SJCRH30 (cell line): ENCODE results near the gene NRXN2. TPM values are rescaled to one million over a fixed set of nuclear protein-coding genes. Genes with fewer than 3 reads are reported as not detected.

Experiments used
- DNase-seq, 2 experiments: peaks; one replicate each; pipeline ENCODE4 v3.0.0-alpha.2; 2015 to 2020
- H3K27ac ChIP-seq: fragments of 250-450 bp; sonication (Bioruptor Pico); 2 replicates; pipeline ENCODE4 v1.5.1; 2020; ENCODE audit warnings: mild to moderate bottlenecking, moderate library complexity
- H3K27me3 ChIP-seq: fragments of 250-450 bp; sonication (Bioruptor Pico); 2 replicates; pipeline ENCODE4 v1.5.1; 2020; ENCODE audit warnings: mild to moderate bottlenecking, moderate library complexity
- H3K36me3 ChIP-seq: fragments of 250-450 bp; sonication (Bioruptor Pico); 2 replicates; pipeline ENCODE4 v1.5.1; 2020; ENCODE audit warnings: mild to moderate bottlenecking, moderate library complexity
- H3K4me1 ChIP-seq: fragments of 250-450 bp; sonication (Bioruptor Pico); 2 replicates; pipeline ENCODE4 v1.5.1; 2020; ENCODE audit warnings: mild to moderate bottlenecking, moderate library complexity
- H3K4me3 ChIP-seq: fragments of 250-450 bp; sonication (Bioruptor Pico); 2 replicates; pipeline ENCODE4 v1.5.1; 2020; ENCODE audit warnings: mild to moderate bottlenecking, moderate library complexity
- H3K9me3 ChIP-seq: fragments of 250-450 bp; sonication (Bioruptor Pico); replicated peaks from 2 replicates; pipeline ENCODE4 v1.5.1; 2020; ENCODE audit warnings: mild to moderate bottlenecking, moderate library complexity
- total RNA-seq: library from RNA; depleted of rRNA; stranded (reverse); fragments of >200 nt; shearing (Covaris generic); gene quantifications from 2 replicates; pipeline ENCODE4 v1.2.3, GENCODE V29; 2014

Gene NRXN2
- total RNA-seq, 1 experiment from 2014 or later = 0.08 TPM

DNA sequence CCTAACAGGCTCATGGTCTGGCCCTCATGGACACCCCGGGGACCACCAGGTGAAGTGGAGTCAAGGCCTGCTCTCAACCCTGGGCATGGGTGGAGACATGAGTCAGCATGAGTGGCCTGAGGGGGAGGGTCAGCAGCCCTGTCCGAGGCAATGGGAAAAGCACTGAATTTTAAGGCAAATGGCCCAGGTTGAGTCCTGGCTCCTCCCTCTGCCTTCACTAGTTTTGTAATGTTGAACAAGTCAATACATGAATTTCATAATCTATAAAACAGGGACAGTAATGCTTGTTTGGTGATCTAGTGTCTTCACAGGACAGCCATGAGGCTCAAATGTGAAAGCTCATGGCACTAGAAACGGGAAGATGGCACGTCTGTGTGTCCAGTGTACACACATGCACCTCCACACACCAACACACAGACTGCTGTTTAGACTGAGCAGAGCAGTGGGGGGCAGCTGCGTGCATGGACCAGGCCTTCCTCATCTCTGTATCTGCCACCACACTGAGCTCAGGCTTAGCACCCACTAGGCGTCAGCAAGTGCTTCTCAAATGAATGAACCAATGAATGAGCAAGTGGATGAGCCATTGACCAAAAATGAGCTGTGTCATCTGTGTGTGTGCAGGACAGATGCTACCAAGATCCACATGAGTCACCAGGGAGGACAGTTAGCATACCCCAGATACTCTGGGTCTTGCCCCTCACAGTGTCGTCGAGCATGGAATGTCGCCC, 63.4 kb downstream of the NRXN2 start:
- DNase-seq = peak in 1 of 2 experiments; percentile 11
- no peak overlapping the region for H3K4me3 ChIP-seq
- no peaks in the 10 kb centered on the region for H3K27me3 ChIP-seq
- H3K4me1 ChIP-seq = no peaks in the 10 kb centered on the region; the same call in 1 of the 2 replicates
- H3K36me3 ChIP-seq = no peaks in the 10 kb centered on the region
- no peak overlapping the region for H3K27ac ChIP-seq
- H3K9me3 ChIP-seq = no peaks in the 10 kb centered on the region

DNA sequence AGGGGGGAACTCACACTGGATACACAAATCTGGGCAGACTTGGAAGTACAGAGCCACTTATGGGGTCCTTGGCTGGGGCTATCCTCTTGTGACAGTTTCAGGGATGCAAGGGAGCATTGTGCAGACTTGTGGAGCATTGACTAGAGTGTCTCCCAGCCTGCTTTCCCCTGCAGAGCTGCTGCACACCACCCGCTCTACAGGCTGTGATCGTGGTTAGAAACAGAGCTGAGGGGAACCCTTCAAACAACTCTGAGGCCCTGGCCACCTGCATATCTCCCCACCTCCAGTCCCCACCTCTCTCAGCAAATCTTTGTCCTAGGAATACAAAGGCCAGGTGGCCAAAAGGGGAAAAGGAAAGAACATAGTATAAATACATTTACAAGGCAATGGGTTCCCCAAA, 64.7 kb downstream of the NRXN2 start:
- Histone ChIP-seq H3K4me3 (no peak overlapping the region), H3K27me3 (no peaks in the 10 kb centered on the region), H3K27ac (no peak overlapping the region), H3K4me1 (no peaks in the 10 kb centered on the region; the same call in 1 of the 2 replicates), H3K9me3 (no peaks in the 10 kb centered on the region), H3K36me3 (no peaks in the 10 kb centered on the region)
- no peak for DNase-seq

DNA sequence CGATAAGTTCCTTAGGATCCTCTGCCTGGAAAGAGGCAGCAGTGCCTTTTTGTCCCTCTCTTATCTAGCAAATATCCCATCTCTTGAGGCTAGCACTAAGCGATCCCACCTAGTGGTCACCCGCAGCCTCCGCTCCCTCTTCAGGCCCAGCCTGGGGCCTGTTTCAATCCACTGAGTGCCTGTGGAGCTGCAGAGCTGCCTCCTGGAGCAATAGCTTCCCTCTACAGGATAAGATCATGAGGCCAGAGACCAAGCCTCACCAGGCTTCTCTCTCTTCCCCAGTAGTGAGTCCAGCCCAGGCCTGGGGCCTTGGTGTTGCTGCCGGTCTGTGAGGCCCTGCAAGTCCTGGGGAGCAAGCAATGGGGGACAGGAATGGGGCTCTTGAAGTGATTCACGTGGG, 66.1 kb downstream of the NRXN2 start:
- DNase-seq = no peak
- H3K4me3 ChIP-seq = no peak overlapping the region
- H3K27me3 ChIP-seq = no peaks in the 10 kb centered on the region
- no peaks in the 10 kb centered on the region for H3K9me3 ChIP-seq
- H3K27ac ChIP-seq = no peak overlapping the region
- H3K4me1 ChIP-seq = no peaks in the 10 kb centered on the region; the same call in 1 of the 2 replicates
- H3K36me3 ChIP-seq = no peaks in the 10 kb centered on the region

DNA sequence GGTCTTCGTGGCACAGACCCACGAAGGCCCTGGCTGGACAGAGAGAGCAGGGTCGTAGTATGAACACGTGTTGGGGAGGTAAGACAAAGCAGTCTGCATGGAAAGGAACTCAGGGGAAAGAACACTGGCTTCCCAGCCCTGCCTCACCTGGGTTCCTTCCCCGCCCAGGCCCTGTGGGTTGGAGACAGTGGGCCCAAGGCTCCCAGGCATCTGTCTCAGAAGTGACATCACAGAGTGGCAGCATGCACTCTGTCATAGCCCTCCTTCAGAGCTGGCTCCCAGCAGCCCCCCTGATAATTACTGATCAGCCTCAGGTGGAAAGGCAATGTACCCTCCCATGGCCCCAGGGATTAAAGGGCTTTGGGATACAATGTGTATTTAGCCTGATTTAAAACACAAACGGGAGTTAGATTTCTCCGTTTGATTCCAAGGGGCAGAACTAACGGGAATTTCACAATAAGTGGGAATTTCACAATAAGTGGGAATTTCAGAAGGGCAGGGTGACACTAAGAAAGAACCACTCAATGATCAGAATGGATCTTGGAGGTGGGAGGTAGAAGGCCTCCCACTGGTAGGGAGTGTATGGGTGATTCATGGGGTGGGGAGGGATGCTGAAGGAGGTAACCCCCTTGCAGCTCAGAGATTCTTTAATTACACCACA, 66.9 kb downstream of the NRXN2 start:
- Histone ChIP-seq H3K4me1 (no peaks in the 10 kb centered on the region; the same call in 1 of the 2 replicates), H3K36me3 (no peaks in the 10 kb centered on the region), H3K9me3 (no peaks in the 10 kb centered on the region), H3K27ac (no peak overlapping the region), H3K4me3 (no peak overlapping the region), H3K27me3 (no peaks in the 10 kb centered on the region)
- DNase-seq = no peak

DNA sequence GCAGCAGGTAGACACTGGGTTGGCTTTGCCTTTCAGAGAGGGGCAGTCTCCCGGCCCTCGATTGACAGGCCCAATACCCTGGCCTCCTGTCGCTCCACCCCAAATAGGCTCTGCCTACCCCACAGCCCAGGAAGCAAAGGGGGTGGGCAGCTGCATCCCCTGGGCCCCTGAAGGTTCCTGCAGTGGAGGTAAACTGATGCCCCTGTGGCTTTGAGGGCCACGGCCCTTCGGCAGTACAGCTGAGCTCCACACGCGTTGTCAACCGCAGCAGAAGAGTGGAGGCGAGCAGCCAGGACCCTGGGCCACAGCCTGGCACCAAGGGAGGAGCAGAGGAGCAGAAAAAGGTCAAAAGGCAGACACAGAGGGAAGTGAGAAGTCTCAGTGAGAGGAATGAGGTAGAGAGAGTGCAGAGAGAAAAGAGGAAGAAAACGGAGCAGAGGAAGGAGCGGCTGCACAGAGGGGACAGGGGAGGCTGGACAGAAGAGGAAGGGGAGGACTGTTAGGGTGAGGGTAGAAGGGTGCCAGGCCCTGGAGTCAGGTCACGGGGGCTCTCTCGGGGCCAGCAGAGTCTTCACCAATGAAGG, 67.9 kb downstream of the NRXN2 start:
- Histone ChIP-seq H3K4me3 (no peak overlapping the region), H3K4me1 (no peaks in the 10 kb centered on the region; the same call in 1 of the 2 replicates), H3K36me3 (no peaks in the 10 kb centered on the region), H3K9me3 (no peaks in the 10 kb centered on the region), H3K27ac (no peak overlapping the region), H3K27me3 (no peaks in the 10 kb centered on the region)
- no peak for DNase-seq

DNA sequence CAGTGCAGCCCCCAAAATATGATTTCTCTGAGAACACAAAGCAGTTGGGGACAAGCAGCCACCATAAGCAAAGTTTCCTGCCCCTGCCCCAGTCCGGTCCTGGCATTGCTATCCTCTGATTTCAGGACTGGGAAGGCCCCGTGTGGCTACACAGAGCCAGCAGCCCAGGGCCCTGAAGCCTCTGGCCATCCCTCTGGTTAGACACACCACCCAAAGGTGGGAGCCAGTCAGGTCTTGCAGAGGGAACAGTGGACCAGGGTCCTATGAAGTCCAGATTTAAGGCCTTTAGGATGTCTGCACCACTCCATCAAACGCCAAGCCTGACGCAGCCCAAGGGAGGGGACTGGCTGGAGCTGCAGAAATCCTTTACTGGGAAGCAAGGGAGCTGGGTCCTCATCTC, 68.6 kb downstream of the NRXN2 start:
- Histone ChIP-seq H3K27ac (no peak overlapping the region), H3K36me3 (no peaks in the 10 kb centered on the region), H3K4me3 (no peak overlapping the region), H3K4me1 (no peaks in the 10 kb centered on the region), H3K9me3 (no peaks in the 10 kb centered on the region), H3K27me3 (no peaks in the 10 kb centered on the region)
- DNase-seq = no peak

DNA sequence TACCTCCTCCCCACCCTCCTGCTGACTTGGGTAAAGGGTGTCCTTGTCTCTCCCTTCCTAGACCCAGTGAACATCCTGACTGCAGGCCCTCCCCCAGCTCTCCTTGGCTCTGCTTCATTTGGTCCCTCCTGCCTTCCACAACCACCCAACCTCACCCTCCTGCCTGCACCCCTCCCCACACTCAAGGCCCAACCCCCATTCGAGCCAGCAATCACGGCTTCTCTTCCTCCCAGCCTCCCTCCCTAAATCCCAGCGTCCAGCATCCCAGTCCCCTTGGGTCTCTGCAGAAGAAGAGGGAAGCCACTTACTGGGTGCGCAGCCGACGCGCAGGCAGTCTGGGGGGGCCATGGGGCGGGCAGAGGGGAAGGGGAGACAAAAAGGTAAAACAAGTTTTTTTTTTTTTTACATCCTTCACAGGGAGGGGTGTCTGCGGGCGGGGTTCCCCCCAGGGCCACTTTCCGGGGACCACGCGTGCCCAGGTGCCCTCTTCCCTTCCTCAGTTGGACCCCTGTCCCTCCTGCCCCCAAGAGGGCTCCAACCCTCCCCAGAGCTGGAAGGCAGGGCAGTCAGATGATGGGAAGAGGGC, 69.5 kb downstream of the NRXN2 start:
- Histone ChIP-seq H3K27me3 (no peaks in the 10 kb centered on the region), H3K4me3 (no peak overlapping the region), H3K36me3 (no peaks in the 10 kb centered on the region), H3K27ac (no peak overlapping the region), H3K4me1 (no peaks in the 10 kb centered on the region), H3K9me3 (no peaks in the 10 kb centered on the region)
- no peak for DNase-seq

DNA sequence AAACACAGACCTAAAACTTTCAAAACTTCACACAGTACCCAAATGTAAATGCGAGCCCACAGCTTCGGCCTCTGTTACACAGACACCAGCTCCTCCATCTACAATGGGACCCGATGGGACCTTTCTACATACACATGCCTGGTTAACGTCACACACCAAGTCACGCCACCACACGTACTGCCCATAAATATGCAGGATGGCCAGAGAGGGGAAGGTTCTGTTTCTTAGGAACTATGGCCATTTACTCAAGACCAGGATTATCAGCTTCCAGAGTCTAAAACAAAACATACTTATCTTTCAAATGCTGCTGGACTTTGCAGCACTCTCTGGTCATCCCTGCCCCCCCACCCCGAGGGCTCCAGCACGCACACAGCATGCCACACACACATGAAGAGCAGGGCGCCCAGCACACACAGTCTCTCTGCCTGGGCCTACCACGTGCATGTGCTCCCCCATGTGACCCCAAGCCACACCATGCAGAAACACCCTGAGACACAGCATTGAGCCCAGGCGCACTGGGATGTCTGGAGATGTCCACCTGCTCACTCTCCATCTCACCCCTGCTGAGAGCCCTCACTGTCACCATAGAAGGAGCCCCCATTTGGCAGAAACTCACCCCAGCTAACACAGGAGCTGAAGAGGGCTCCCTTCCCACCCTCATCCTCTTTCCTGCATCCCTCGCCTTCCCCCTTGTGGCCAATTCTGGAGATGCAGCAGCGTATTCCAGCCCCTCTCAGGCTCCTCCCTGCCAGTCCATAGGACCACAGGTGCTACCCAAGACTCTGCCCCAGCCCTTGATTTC, 70.2 kb downstream of the NRXN2 start:
- no peaks in the 10 kb centered on the region for H3K9me3 ChIP-seq

DNA sequence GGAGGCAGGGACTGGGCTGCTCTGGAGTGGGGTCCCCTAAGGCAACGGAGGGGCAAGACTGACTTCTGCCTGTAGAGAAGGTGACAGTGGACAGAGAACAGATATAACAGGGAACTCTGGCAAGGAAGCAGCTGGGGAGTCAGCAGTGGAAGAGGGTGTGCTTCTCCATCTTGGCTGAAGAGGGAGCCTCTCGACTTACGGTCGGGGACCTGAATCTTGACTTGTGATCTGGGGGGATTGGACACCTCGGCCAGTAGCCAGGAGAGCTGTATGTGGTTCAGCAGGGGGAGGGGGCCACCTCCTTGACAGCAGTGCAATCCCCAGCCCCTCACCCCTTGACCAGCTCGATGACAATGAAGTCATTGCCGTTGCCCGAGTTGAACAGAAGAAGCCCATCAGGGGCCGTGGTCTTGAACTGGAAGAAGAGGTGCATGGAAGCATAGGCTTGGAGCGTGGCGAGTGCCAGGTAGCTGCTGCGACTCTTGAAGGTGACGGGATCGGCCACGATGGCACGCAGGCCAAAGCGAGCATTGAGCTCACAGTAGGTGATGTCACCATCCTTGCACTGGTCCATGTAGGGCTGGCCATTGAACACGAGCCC, 72.0 kb downstream of the NRXN2 start:
- Histone ChIP-seq H3K4me3 (no peak overlapping the region), H3K27me3 (no peaks in the 10 kb centered on the region), H3K36me3 (no peaks in the 10 kb centered on the region), H3K27ac (no peak overlapping the region), H3K4me1 (no peaks in the 10 kb centered on the region), H3K9me3 (no peaks in the 10 kb centered on the region)
- peak in 1 of 2 experiments; percentile 56 for DNase-seq

More for the DNA sequence above, 70.2 kb downstream of the NRXN2 start:
- no peaks in the 10 kb centered on the region for H3K36me3 ChIP-seq
- no peaks in the 10 kb centered on the region for H3K27me3 ChIP-seq
- no peak overlapping the region for H3K27ac ChIP-seq
- DNase-seq = peak; percentile 76 to 89
- no peaks in the 10 kb centered on the region for H3K4me1 ChIP-seq
- no peak overlapping the region for H3K4me3 ChIP-seq

DNA sequence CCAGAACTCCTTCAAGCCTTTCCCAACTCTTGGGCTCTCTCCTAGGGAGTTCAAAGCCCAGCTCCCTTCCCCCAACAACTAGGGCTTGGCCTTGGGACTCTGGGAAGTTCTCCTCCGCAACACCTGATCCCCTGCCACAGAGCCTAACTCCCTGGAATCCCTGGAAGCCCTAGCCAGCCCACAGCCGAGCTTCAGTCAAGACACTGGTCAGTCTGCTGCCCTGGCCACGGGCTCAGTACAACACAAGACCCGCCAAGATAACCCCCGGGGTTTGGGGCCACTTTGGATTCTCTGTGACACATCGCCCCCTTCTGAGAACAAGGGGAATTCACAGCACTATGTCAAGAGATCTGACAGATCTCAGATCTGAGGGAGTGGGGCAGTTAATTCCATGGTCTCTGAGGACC, 73.7 kb downstream of the NRXN2 start:
- H3K27me3 ChIP-seq = no peaks in the 10 kb centered on the region
- no peaks in the 10 kb centered on the region for H3K9me3 ChIP-seq
- H3K4me1 ChIP-seq = no peaks in the 10 kb centered on the region
- peak; percentile 32 to 59 for DNase-seq
- no peaks in the 10 kb centered on the region for H3K36me3 ChIP-seq
- no peak overlapping the region for H3K4me3 ChIP-seq
- no peak overlapping the region for H3K27ac ChIP-seq

DNA sequence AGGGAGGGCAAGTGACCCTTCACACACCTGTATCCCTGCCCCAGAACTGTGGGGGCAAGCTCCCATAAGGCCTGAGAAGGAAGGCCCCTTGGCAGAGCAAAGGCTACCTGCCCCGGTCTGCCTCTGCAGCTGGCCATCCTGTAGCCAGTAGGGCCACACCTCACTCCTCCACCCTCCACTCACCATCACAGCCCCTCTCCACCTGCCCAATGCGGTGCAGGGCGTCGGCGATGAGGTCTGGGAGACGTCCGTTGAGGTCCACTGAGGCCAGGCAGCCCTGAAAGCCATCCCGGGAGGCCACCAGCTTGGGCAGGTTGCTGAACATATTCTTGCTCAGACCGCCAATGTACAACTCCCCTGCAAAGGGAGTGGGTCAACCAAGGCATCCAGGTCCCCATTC, 74.4 kb downstream of the NRXN2 start:
- Histone ChIP-seq H3K4me1 (no peaks in the 10 kb centered on the region), H3K9me3 (no peaks in the 10 kb centered on the region), H3K27ac (no peak overlapping the region), H3K27me3 (no peaks in the 10 kb centered on the region), H3K4me3 (no peak overlapping the region), H3K36me3 (no peaks in the 10 kb centered on the region)
- DNase-seq = no peak

DNA sequence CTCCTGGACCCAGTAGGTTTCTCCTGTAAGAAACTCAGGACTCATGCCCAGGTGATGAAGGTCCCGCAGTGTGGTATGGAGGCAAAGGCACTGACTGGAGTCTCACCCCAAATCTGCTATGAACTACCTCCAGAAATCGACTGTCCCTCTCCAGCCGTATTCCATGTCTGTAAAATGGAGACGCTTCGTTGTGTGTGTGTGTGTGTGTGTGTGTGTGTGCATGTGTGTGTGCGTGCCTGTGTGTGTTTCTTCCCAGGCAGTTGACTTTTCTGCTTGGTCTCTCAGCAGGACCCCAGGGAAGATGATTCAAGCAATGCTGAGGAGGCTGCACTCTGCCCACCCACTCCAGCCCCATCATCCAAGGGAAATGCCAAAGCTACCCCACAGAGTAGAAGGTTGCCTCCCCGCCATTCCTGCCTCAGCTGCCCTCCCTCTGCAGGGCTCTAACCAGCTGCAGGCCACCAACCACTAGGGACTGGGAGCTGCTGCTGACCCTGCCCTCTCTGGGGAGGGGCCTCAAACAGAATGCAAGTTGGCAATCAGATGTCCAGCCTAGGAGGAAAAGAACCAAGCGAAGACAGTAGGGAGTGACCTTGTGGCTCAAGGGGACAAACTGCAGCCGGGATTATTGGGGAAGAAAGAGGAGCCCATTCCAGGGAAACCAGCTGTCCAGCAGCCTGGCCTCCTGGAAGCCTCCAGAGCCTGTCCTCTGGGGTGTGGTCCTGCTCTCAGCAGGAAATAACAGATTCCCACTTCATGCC, 75.8 kb downstream of the NRXN2 start:
- Histone ChIP-seq H3K9me3 (no peaks in the 10 kb centered on the region), H3K27me3 (no peaks in the 10 kb centered on the region), H3K4me3 (no peak overlapping the region), H3K4me1 (no peaks in the 10 kb centered on the region), H3K27ac (no peak overlapping the region), H3K36me3 (no peaks in the 10 kb centered on the region)
- DNase-seq = peak in 1 of 2 experiments; percentile 17

DNA sequence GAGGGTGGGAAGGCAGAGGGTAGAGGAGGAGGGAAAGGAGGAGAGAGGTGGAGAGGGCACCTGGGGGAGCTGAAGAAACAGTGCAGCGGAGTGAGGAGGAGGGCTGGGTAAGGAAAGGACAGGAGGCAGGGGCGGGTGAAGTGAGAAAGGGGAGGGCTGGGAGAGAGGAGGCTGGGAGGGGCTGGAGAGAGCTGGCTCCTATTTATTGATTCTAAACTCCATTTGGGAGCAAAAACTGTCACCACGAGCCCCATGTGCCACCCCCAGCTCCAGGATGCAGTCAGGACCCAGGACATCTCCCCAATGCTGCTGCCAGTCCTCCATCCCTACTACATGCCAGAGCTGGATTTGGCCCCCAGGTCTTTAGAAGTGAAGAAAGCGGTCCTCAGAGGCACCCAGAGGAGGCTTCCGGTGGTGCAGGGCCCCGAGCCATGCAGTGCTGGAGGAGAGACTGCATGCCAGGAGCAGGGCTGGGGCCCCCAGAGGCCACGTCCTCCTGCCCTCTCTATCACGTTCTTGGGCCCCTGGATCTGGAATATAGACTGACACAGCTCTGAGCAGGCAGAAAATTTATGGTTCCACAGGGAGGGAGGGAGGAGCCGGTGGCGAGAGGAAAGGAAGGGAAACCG, 78.2 kb downstream of the NRXN2 start:
- H3K27ac ChIP-seq = no peak overlapping the region
- H3K4me1 ChIP-seq = no peaks in the 10 kb centered on the region
- H3K4me3 ChIP-seq = no peak overlapping the region
- H3K27me3 ChIP-seq = no peaks in the 10 kb centered on the region
- no peaks in the 10 kb centered on the region for H3K9me3 ChIP-seq
- peak in 1 of 2 experiments; percentile 13 for DNase-seq
- H3K36me3 ChIP-seq = no peaks in the 10 kb centered on the region
